NCI-H1092 treated with DMSO at 0.1 percent for 48 hours (cell line): ENCODE data around the gene SMCO4.
A peak's percentile ranks its signal among the peaks of the same experiment; 100 is the strongest.

Experiments used
- DNase-seq: peaks from one replicate; lab custom pipeline; 2025; lab: John Stamatoyannopoulos, UW

The SMCO4 gene

DNA sequence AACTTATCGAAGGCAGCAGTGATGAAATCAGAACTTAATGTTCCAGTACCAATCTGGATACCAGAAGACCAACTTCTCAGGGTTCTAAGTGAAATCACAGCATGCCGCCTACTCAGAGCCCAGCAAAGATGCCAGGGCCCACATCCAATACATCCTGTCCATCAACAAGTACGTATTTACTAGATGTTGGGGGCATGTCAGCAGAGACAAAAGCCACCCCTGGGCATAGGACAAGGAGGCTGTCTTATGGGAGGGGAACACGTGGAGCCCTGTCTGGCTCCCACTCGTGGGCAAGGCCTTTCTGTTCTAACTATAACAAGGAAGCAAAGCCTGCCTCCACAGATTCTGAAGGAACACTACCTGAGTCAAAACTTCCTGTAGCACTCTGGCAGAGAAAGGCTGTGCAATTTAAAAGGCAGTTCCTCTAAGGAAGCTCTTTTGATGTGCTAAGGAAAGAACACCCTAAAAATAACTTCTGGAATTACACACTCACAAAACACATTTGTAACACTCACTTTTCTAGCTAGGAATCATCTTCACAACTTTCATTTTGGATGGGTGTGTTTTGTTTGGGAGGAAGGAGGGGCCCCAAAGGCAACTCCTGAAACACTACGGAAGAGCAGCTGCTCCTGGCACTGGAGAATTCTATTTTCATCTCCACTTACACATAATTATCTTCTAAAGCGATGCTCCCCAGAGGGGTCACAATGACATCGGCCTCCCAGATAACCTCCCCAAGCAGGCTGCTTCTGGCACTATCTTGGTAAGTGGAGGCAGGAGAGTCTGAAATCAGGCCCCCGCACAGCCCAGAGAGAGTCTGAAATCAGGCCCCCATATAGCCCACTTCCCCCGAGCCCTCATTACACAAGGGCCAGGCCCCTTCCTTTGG lies 14.2 kb downstream of the SMCO4 start:
- DNase-seq: peak; percentile 47

DNA sequence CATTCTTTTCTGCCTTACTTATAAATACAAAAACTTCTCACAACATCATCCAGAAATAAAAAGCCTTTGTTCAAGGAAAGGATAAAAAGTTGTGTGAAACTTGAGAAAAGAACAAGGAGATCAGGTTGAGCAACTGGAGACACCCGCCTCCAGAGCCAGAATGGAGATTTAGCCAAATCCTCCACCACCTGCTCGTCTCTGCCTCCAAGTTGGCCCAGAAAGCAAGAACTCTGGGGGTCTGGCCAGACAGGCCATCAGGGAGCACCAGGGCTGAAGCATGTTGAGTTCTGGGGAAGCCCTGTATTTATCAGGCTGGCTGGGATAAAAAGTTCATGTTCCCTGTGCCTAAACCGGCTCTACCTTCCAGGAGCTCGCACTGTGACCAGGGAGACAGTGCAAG lies 14.9 kb downstream of the SMCO4 start:
- no peak for DNase-seq

DNA sequence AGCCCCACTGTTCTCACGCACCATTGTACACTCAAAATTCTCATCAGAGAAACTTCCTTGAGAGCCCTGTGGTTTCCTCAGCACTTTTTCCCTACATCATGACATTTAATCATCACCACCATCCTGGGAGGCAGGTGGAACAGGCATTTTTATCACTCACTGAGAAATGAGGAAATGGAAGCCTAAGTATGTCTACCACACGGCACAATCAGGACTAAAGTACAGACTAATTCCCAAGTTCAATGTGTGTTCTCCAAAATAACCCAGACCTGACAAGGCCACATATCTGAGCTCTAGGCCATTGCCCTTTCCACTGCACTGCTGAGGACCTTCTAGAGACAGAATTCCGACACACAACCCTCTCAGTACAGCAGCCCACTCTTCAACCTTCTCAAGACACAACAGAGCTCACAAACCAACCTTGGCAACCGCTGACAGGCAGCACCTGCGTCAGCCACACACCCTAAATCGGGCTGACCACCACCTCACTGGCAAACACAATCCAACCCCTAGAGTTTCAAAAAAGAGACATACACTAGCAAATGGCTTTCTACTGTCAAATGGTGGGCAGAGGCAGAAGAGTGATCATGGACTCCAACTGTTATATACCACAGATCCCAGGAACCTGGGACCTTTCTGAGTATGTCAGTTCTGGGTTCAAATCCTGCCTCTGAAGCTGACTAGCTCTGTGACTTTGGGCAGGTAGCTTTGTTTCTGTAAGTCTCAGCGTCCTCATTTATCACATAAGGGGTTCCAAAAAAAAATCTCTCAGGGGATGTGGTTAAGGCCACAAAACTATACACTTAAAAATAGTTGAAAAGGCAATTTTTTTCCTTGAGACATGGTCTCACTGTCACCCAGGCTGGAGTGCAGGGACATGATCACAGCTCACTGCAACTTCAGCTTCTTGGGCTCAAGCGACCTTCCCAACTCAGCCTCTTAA lies 16.3 kb downstream of the SMCO4 start:
- DNase-seq: no peak

DNA sequence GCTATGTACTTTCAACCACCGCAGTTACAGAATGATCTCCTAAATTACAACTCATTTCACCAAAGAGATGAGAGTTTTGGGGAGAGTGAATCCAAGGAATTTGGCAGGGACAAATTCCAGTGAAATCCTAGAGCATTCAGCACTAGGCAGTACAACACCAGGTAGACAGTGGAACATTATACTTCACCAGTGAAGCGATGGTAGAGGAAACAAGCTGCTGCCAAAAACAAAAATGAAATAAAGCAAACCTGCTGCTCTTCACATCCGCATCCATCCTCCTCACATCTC lies 16.9 kb downstream of the SMCO4 start:
- DNase-seq: peak; percentile 26

DNA sequence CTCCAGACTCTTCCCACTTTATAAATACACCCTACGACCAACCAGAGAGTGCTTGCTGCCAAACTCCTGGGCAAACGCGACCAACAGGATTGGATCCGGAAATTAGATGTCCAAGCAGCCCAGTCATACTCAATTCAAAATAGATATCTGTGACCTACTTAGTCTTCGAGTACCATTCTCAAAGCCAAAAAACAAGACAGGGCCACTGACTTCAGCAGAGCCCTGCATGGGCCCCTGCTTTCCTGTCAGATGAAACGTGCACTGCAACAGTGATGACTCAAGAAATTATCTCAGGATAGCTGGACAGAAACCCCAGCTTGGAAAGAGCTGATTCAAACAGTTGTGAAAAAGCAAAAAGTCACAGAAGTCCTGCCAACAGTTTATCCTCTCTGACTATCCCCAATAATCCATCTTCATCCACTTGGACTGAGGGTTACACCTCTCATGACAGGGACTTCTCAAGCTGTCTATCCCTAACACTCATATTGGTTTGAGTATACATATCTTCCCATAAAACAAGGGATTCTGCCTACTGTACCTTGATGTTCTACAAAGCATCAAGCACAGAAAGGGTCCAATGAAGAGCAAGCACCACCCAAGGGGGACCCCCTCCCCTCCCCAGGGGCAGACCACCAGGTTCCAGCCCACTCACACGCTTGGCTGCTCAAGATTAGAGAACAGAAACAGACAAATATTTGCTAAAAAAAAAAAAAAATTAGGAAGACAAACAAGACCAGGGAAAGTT lies 17.4 kb downstream of the SMCO4 start:
- no peak for DNase-seq

DNA sequence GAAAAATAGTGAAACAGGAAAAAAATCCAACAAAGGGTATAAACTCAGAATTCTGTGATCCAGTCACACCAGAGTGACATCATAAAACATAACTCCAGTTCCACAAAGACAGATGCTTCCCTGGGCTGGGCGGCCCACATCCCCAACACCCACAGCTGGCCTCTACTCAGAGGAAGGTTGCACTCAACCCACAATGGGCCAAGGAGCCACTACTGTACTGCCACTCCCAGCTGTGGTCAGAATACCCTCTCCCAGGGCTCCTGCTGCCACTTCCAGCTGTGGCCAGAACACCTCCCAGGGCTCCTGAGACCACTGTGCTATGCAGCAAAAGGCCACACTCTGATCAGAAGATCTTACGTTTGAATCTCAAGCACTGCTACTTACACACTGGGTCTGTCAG lies 18.3 kb downstream of the SMCO4 start:
- no peak for DNase-seq

DNA sequence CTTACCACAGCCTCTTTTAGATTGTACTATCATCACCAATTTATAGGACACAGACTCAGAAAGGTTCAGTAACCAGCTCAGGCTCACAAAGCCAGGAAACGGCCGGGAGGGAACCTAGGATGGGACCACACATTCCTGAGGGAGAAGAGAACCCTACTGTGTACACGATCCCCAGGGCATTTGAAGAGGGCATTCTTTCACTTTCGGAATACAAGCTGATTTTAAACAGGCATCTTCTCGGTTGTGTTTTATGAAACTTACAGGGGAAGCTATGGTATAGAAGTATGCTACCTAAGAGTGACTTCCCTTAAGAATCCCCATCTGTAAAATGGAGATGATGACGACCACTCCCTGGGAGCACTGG lies 19.0 kb downstream of the SMCO4 start:
- DNase-seq: no peak

DNA sequence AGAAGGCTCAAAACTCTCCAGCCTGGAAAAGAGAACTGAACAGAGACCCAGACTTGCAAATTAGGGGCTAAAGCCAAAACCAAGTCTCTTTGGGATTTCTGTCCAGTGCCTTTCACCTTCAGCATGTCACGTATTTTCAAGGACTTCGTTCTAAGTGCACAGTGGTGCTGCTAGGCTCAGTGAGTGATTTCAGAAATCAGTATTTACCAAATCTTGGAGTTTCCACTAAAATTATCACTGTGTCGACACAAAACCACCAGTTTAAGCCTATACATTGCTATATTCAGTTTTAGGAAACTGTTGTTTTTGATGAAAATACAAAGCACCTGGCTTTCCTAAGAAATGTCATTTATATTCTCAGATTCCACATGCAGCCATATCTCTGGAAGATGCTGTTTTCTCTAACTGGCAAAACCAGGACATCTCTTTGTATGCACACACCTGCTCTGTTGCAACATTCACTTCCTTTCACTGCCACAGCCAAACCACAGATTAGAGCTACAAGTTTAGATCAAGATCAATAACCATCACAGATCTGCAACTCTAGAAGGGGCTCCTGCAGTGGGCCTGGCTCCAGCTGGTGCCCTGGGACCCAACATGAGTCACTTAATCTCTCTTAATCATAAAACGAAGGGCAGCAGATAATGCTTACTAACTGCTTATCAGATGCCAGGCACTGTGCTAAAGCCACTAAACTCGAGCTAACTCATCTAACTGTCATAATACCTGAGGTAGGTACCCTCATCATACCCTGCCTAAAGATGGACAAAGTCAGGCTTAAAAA lies 22.3 kb downstream of the SMCO4 start:
- DNase-seq: peak; percentile 42

DNA sequence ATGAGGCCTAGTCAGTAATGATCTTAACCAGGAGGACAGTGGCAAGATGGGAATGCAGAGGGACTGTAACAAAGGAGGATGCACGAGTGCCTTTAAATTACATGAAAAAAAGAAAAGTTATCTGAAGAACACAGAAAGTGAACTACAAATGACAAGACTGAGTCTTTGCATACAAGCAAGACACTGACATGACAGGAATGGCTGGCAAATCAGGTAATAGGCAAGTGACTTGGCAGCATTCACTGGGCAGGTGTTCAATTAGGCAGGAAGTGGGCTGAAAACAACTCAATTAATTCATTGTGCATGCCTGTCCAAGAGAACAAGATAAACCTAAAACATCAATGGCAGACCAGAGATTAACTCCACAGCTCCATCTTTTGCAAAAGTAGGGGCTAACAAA lies 24.0 kb downstream of the SMCO4 start:
- peak; percentile 95 for DNase-seq

DNA sequence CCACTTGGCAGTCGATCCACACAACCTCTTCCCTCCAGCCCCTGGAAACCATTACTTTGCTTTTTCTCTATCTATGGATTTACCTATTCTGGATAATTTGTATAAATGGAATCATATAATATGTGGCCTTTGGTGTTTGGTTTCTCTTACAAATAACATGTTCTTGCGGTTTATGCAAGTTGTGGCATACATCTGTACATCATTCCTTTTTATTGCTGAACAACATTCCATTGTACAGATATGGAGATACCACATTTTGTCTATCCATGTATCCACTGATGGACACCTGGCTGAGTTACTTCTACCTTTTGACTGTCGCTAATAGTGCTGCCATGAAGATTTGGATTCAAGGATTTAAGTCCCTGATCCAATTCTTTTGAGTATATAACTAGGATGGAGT lies 25.1 kb downstream of the SMCO4 start:
- no peak for DNase-seq

DNA sequence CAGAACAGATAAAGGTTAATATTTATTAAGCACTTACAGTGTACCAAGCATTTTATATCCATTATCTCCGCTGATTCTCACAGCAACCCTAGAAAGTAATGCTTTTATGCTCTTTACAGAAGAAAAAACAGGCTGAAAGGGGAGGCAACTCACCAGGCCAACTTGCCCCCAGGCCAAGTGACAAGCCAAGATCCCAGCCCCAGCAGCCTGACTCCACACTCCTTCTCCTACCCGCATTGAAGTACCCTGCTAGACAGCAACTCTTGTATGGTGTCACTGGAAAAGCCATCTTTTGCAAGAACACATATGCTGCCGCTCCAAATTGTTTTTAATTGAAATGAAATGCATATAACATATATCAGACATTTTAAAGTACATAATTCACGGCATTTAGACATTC lies 25.6 kb downstream of the SMCO4 start:
- DNase-seq: peak; percentile 39

DNA sequence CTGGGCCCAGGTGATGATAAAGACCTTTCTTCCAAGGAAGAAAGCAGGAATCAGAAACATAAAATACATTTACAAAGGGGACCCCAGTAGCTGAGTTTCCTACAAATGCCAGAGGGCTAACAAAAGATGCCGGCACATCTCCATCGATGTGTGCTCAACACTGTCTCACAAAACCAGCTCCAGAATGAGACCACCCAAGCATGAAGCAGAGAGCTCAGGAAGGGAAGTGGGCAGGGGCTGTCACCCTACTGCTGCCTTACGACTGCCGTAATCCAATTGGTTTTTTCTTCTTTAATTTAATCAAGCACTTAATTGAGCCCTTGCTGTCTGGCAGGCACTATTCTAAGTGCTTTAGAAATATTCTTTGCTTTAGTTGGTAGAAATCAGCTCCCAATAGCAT lies 26.1 kb downstream of the SMCO4 start:
- DNase-seq: peak; percentile 56

DNA sequence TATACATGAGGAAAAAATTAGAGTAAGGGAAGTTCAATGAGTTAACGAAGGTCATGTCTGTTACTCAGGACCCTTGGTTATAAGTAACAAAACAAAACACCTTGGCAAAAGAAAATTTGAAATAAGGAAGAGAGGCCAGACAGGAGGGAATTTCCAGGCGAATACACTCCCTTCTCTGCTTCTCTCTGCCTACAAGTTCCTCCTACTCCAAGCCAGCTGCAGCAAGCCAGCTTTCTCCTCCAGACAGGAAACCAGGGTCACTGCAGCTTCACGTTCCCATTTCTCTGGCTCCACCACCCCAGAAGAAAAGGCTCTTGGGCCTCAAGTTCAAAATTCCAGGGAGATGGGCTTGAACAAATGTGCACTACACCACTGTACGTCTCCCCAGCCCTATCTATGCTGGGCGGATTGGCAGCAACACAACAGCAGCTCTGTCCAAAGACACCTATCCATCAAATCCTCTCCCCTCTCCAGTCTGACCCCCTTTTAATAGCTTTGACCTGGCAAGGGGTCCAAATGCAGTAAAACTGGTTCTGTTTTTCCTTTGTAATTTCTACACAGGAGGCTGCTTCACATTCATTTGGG lies 27.7 kb downstream of the SMCO4 start:
- no peak for DNase-seq

DNA sequence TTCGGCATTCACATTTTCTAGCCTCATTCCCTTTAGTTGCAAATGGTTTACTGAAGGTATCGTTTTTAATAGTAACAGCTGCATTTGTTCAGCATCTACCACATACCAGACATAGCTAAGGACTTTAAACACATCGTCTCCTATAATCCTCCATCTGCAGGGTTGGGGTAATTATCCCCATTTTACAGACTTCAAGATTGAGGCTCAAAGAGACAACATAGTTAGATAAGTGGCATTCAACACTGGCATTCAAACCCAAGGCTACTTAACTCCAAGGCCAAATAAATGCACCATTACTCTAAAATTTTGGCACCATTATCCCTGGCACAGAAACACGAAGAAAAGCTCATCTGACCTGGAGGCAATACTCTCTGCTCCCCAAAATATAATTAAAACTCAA lies 28.5 kb downstream of the SMCO4 start:
- no peak for DNase-seq

DNA sequence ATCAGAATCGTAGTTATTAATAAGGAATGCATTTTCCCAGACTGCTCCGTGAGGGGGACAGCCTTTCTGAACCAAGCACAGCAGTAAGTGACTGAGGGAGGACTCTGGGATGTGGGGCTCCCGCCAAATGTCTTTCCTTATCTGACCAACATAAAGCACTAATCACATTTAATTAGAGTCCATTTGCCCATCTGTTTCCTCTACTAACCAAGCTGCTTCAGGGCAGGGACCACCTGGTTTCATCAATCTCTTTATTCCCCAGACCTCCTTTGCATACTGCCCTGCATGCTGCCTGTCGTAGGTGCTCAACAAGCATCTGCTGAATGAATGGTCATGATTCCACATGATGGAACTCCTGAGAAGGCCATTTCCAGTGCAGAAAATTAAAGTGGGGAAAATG lies 29.4 kb downstream of the SMCO4 start:
- no peak for DNase-seq

DNA sequence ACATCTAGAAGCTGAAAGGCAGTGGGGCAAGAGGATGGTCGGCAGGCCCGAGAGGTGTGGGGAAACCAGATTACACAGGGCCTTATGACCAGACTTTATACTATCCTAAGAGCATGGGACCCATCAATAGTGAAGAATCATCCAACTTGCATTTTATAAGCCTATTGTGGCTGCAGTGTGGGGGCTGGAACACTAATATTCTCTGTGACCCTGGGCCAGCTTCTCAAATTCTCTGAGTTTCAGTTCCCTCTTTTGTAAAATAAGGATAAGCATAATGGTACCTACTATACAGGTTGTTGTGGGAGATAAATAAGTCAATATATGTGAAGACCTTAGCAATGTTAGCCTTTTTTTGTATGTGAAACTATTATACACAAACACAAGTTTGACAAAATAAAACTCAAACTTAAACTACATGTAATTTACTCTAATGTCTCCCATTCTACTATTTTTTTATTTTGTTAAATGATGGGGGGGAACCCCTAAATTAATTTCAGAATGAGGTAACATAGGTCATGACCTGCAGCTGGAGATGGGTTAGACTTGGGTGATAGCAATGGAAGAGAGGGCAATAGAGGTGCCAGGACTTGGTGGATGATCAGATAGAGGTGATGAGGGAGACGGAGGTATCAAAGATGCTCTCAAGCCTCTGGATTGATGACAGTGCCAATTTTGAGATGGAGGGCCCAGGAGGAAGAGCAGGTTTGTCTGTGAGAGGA lies 30.1 kb downstream of the SMCO4 start:
- no peak for DNase-seq

DNA sequence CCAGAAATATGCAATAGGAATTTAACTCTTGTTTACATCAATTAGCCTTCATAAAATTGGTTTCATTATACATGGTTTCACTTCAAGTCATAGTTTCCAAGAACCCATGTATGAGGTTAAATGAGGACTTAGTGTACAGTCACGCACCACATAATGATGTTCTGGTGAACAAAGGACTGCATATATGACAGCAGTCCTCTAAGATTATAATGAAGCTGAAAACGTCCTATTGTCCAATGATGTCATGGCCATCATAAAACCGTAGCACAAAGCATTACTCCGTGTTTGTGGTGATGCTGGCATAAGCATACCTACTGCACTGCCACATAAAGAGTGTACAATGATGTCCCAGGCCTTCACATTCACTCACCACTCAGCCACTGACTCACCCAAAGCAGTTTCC lies 31.1 kb downstream of the SMCO4 start:
- no peak for DNase-seq

DNA sequence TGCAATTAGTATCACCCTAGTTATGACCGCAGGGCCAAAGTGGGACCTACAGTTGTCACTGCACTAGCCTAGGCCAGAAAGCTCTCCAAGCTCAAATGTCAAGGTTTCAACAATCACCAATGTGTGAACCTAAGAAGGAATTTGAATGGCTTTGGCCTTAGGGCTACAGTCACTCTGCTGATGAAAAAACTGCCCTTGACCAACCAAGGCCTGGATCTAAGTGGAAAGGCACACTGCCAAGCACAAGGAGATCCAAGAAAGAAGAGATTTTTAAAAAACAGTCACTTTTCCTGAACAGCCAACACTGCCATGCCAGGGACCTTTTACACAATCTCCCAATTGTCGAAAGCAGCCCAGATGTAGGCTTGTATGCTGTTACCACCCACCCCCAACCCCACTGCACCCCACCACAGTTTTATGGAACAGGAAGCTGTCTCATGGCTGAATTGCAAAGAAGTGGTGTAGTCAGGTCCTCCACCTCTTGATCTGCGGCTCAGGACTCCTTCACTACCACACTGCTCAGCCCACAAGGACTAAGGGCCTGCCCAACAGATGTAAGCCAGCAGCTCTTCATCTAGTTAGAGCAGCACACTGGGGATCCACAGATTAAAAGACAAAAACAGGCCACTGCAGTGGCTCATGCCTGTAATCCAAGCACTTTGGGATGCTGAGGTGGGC lies 32.9 kb downstream of the SMCO4 start:
- no peak for DNase-seq

DNA sequence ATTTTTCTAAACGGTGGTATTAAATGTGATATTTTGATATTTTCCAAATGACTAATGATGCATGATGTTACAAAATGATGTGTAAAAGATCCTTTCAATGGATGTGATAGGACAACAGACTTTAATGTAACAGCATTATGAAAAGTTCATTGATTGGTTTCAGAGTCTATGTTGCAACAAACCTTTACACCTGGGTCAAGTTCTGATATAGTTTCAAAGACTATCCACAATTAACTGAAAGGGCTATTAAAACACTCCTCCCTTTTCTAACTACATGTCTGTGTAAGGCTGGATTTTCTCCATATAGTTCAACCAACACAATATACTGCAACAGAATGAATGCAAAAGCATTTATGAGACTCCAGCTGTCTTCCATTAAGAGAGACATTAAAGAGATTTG lies 35.7 kb downstream of the SMCO4 start:
- DNase-seq: no peak

DNA sequence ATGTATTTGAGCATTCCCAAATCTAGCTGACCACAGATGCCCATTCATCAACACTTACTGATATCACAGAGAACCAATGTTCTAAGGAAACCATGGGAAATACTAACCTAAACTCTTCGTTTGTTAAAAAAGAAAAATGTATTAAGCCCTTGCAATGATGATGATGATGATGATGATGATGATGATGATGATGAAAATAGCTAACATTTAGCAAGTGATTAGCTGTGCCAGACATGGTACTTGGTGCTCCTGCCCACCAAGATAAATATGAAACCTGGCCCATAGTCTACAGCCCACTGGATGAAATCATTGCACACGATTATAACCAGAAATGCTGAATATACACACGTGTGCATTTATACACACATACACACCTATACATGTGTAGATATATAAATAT lies 37.5 kb downstream of the SMCO4 start:
- DNase-seq: no peak
